ENCODE measurements around the gene CDH18.

The CDH18 gene

GRCh38 chr5:19988457-19988856 lies 457 bp upstream of the CDH18 start:
- TF ChIP-seq EZH2 (IDR thresholded peaks at IDR 0.05; ENCODE audit: borderline replicate concordance, low read depth, low read length, severe bottlenecking), result no peak
- TF ChIP-seq, protein P1, sequence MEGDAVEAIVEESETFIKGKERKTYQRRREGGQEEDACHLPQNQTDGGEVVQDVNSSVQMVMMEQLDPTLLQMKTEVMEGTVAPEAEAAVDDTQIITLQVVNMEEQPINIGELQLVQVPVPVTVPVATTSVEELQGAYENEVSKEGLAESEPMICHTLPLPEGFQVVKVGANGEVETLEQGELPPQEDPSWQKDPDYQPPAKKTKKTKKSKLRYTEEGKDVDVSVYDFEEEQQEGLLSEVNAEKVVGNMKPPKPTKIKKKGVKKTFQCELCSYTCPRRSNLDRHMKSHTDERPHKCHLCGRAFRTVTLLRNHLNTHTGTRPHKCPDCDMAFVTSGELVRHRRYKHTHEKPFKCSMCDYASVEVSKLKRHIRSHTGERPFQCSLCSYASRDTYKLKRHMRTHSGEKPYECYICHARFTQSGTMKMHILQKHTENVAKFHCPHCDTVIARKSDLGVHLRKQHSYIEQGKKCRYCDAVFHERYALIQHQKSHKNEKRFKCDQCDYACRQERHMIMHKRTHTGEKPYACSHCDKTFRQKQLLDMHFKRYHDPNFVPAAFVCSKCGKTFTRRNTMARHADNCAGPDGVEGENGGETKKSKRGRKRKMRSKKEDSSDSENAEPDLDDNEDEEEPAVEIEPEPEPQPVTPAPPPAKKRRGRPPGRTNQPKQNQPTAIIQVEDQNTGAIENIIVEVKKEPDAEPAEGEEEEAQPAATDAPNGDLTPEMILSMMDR (IDR thresholded peaks at IDR 0.05; ENCODE audit: borderline replicate concordance, extremely low read depth, low read length, poor library complexity, severe bottlenecking), result no peak
- no peak overlapping the region for H3K27ac ChIP-seq (ENCODE audit: low read length)
- H3K4me2 ChIP-seq (ENCODE audit: insufficient read depth, low read length), result no peak overlapping the region
- no peaks in the 10 kb centered on the region for H3K27me3 ChIP-seq (ENCODE audit: insufficient read depth, low read length, poor library complexity)
- H2AFZ ChIP-seq (ENCODE audit: low read depth, low read length), result no peak overlapping the region
- no peak overlapping the region for H3K4me3 ChIP-seq (ENCODE audit: low read depth in 1 of 2, low read length in 2 of 2)
- no peaks in the 10 kb centered on the region for H4K20me1 ChIP-seq (ENCODE audit: insufficient read depth, low read length)
- H3K4me1 ChIP-seq (ENCODE audit: insufficient read depth, low read length), result no peaks in the 10 kb centered on the region
- DNase-seq (no peak), ATAC-seq (ENCODE audit: insufficient read depth, low read depth) (no peak)
- no peaks in the 10 kb centered on the region for H3K9me3 ChIP-seq (ENCODE audit: insufficient read depth, low read length, severe bottlenecking)
- no peak overlapping the region for H3K9ac ChIP-seq (ENCODE audit: low read depth, low read length)
- no peaks in the 10 kb centered on the region for H3K36me3 ChIP-seq (ENCODE audit: insufficient read depth, low read length)
- no peaks in the 10 kb centered on the region for H3K79me2 ChIP-seq (ENCODE audit: insufficient read depth, low read length)

DNA sequence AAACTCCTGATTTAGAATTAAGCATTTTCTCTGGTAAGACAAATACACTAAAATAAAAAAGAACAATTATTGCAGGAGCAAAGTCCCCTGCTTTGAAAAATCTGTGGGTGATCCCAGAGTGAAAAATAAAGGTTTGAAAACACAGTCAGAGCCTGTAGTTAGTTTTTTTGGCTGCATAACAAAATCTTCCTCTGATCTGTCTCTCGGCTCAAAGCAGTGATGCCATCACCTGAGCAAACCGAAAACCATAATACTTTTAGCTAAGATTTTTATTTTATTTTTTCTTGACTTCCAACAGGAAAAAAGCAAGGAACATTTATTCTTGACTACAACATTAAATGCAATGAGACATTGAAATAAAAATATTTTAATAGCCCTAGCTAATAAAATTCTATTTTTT lies 1.2 kb downstream of the CDH18 start:
- H2AFZ ChIP-seq (ENCODE audit: low read depth, low read length), result no peak overlapping the region
- H3K4me3 ChIP-seq (ENCODE audit: low read depth in 1 of 2, low read length in 2 of 2), result no peak overlapping the region
- H4K20me1 ChIP-seq (ENCODE audit: insufficient read depth, low read length), result no peaks in the 10 kb centered on the region
- TF ChIP-seq EZH2 (IDR thresholded peaks at IDR 0.05; ENCODE audit: borderline replicate concordance, low read depth, low read length, severe bottlenecking), result no peak
- TF ChIP-seq, protein P1 (IDR thresholded peaks at IDR 0.05; ENCODE audit: borderline replicate concordance, extremely low read depth, low read length, poor library complexity, severe bottlenecking), result no peak
- H3K9me3 ChIP-seq (ENCODE audit: insufficient read depth, low read length, severe bottlenecking), result no peaks in the 10 kb centered on the region
- H3K27me3 ChIP-seq (ENCODE audit: insufficient read depth, low read length, poor library complexity), result no peaks in the 10 kb centered on the region
- no peak overlapping the region for H3K27ac ChIP-seq (ENCODE audit: low read length)
- DNase-seq (no peak), ATAC-seq (ENCODE audit: insufficient read depth, low read depth) (no peak)
- H3K4me1 ChIP-seq (ENCODE audit: insufficient read depth, low read length), result no peaks in the 10 kb centered on the region
- no peak overlapping the region for H3K9ac ChIP-seq (ENCODE audit: low read depth, low read length)
- no peaks in the 10 kb centered on the region for H3K36me3 ChIP-seq (ENCODE audit: insufficient read depth, low read length)
- H3K4me2 ChIP-seq (ENCODE audit: insufficient read depth, low read length), result no peak overlapping the region
- H3K79me2 ChIP-seq (ENCODE audit: insufficient read depth, low read length), result no peaks in the 10 kb centered on the region

DNA sequence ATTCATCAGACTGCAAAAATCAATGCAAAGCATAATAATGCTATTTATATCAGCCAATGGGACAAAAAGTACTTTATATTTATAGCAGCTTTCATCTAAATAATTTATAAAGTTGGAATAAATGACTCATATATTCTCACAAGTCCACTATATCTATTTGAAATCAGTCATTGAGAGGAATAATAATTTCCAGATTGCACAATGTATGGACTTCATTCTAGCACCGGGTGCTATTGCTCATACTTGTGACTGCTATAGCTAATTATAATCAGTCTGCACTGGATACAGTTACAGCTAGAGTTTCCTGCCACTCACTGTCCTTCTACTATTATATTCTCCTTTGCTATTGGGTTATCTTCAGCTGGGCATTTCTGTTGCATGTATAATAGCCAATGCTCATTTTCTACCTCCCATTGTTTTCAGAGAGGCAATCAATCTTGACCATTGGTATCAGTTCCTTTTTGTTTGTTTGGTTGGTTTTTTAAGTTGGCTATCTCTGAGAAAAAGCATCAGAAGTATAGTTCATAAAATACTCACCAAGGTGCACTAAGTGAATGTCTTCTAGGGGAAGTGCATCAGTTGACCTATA lies 1.9 kb downstream of the CDH18 start:
- ATAC-seq (ENCODE audit: insufficient read depth, low read depth) (no peak), DNase-seq (no peak)
- TF ChIP-seq EZH2 (IDR thresholded peaks at IDR 0.05; ENCODE audit: borderline replicate concordance, low read depth, low read length, severe bottlenecking), result no peak
- H3K9ac ChIP-seq (ENCODE audit: low read depth, low read length), result no peak overlapping the region
- no peaks in the 10 kb centered on the region for H3K4me1 ChIP-seq (ENCODE audit: insufficient read depth, low read length)
- H3K79me2 ChIP-seq (ENCODE audit: insufficient read depth, low read length), result no peaks in the 10 kb centered on the region
- H3K4me3 ChIP-seq (ENCODE audit: low read depth in 1 of 2, low read length in 2 of 2), result no peak overlapping the region
- no peaks in the 10 kb centered on the region for H3K36me3 ChIP-seq (ENCODE audit: insufficient read depth, low read length)
- no peaks in the 10 kb centered on the region for H3K9me3 ChIP-seq (ENCODE audit: insufficient read depth, low read length, severe bottlenecking)
- H3K27me3 ChIP-seq (ENCODE audit: insufficient read depth, low read length, poor library complexity), result no peaks in the 10 kb centered on the region
- H2AFZ ChIP-seq (ENCODE audit: low read depth, low read length), result no peak overlapping the region
- no peaks in the 10 kb centered on the region for H4K20me1 ChIP-seq (ENCODE audit: insufficient read depth, low read length)
- H3K4me2 ChIP-seq (ENCODE audit: insufficient read depth, low read length), result no peak overlapping the region
- H3K27ac ChIP-seq (ENCODE audit: low read length), result no peak overlapping the region

DNA sequence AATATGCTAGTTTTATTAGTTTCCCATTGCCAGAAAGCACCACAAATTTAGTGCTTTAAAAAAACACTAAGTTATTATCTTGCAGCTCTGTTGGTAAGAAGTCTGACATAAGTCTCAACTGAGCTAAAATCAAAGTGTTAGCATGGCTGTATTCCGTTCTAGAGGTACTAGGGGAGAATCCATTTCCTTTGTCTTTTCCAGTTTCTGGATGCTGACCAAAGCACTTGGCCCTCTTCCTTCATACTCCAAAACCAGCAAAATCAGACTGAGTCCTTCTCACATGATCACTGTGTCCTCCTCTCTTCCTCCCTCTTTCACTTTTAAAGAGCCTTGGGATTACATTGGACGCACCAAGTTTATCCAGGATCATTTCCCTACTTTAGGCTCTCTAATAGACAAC lies 9.5 kb downstream of the CDH18 start:
- H3K9ac ChIP-seq (ENCODE audit: low read depth, low read length), result no peak overlapping the region
- no peaks in the 10 kb centered on the region for H3K79me2 ChIP-seq (ENCODE audit: insufficient read depth, low read length)
- H3K36me3 ChIP-seq (ENCODE audit: insufficient read depth, low read length), result no peaks in the 10 kb centered on the region
- TF ChIP-seq, protein P1 (IDR thresholded peaks at IDR 0.05; ENCODE audit: borderline replicate concordance, extremely low read depth, low read length, poor library complexity, severe bottlenecking), result no peak
- no peak for TF ChIP-seq EZH2 (IDR thresholded peaks at IDR 0.05; ENCODE audit: borderline replicate concordance, low read depth, low read length, severe bottlenecking)
- H3K9me3 ChIP-seq (ENCODE audit: insufficient read depth, low read length, severe bottlenecking), result no peaks in the 10 kb centered on the region
- no peak overlapping the region for H2AFZ ChIP-seq (ENCODE audit: low read depth, low read length)
- H3K27me3 ChIP-seq (ENCODE audit: insufficient read depth, low read length, poor library complexity), result no peaks in the 10 kb centered on the region
- DNase-seq (no peak), ATAC-seq (ENCODE audit: insufficient read depth, low read depth) (no peak)
- no peak overlapping the region for H3K4me2 ChIP-seq (ENCODE audit: insufficient read depth, low read length)
- no peaks in the 10 kb centered on the region for H4K20me1 ChIP-seq (ENCODE audit: insufficient read depth, low read length)
- no peak overlapping the region for H3K4me3 ChIP-seq (ENCODE audit: low read depth in 1 of 2, low read length in 2 of 2)
- H3K4me1 ChIP-seq (ENCODE audit: insufficient read depth, low read length), result no peaks in the 10 kb centered on the region
- H3K27ac ChIP-seq (ENCODE audit: low read length), result no peak overlapping the region

All from DND-41 (cell line).